HG03457 (cell line): ENCODE results near the gene RNF144A.
A peak's percentile ranks its signal among the peaks of the same experiment; 100 is the strongest.

Experiments used
- ATAC-seq: cut with Tn5 transposase; IDR thresholded peaks from one replicate; pipeline ENCODE4 v1.9.1; 2021; ENCODE audit warnings: moderate number of reproducible peaks; ENCODE audit not compliant: unreplicated experiment

The RNF144A gene

GRCh38 chr2:6906165-6906741 lies 11.0 kb upstream of the RNF144A start:
- ATAC-seq, result no peak

DNA sequence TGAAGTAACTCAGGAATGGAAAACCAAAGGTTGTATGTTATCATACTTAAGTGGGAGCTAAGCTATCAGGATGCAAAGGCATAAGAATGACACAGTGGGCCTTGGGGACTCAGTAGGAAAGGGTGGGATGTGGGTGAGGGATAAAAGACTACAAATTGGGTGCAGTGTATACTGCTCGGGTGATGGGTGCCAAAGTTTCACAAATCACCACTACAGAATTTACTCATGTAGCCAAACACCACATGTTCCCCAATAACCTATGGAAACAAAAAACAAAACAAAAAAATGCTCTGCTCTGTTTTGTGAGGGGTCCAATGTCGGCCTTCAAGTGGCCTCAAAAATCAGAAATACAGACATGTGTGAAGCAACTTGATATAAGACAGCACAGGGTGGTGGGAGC lies 8.9 kb upstream of the RNF144A start:
- ATAC-seq, result no peak

DNA sequence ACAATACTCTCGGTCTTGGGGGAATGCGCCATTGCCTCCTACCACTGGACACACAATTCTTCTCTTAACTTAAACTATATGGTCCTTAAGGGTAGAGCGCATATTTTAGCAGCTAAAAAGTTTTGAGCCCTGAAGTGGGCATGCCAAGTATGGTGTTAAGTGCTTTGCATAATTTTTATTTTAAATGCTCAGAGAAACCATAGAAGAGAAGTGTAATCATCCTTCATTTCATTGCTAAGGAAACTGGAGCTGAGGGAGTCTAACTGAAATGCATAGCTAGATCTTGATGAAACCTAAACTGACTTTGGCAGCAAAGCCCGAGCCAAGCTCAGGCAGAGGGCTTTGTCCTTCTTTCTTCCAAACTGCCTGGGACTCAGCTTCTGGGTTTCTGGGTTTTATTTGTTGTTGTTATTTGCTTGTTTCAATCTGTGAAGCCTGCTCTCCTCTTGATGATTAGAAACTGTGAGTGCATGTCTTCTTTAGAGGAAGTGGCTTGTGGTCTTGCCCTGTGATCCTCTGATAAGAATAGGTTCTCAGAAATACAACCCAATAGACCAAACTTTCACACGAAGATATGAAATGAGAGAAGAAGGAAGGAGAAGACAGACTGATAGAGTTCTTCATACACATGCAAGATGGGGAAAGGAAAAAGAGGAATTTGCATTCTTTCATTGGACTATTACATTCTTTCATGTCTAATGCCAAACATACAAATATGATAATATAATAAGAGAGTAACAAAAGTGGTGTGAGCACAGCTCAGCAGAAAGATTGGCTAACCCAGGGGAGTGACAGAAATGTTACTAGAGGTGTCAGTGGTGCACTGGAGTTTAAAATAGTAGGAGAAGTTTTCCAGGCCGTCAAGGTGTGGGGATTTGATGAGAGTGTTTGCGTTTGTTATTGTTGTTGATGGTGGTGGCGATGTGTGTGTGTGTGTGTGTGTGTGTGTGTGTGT lies 7.5 kb upstream of the RNF144A start:
- ATAC-seq, result peak; percentile 94

DNA sequence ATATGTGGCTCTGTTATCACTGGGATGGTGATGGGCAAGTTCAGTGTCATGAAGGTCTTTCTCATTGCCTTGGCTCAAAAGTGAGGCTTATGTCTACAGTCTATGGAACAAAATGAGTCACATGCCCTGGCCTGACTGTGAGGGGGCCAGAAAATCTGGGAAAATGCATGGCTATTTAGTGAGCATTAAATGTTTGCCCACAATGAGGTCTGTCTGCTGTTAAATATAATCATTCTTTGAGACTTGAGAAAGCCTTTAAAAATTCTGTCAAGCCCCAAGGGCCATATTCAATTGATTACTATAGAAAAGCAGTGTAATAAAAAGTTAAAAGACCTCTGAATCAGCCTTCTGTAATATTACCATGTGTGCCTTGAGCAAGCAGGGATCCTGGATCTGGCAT lies 5.5 kb upstream of the RNF144A start:
- no peak for ATAC-seq

- no peak for ATAC-seq
Measured at GRCh38 chr2:6913415-6914157, 3.6 kb upstream of the RNF144A start.

DNA sequence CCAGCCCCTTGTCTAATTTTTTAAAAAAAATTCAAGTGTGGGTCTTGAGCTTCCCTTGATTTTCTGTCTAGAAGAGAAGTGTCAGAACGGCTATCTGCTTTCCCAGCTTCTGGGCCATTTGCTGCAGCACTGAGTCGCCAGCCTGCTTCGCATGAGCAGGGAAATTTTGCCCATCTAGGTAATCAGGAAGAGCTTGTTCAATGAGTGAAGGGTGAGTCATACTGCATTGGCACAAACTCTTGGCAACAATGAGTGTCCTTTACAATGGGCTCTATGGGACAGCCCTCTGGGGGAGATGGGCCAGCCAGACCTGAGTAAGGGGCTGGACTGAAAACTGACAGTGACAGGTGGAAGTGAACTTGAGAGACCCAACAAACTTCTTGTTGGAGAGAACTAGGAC lies 2.4 kb upstream of the RNF144A start:
- ATAC-seq, result no peak

- no peak for ATAC-seq
Measured at GRCh38 chr2:6915399-6915798, 1.8 kb upstream of the RNF144A start.

DNA sequence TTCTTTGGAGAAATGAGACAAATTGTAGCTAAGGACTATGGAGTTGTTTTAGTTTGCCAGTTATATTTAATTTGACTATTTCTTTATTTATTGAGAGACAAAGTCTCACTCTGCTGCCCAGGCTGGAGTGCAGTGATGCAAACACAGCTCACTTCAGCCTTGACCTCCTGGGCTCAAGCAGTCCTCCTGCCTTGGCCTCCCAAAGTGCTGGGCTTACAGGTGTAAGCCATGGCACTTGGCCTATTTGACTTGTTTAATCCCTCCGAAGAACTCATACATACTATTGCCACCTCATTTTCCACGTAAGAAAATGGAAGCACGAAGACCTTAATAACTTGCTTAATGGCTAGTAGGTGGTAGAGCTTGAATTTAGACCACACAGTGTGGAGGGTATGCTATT lies 988 bp upstream of the RNF144A start:
- no peak for ATAC-seq

- no peak for ATAC-seq
Measured at GRCh38 chr2:6916736-6917070, 509 bp upstream of the RNF144A start.

- ATAC-seq, result peak; percentile 22
Measured at GRCh38 chr2:6917761-6918421, 679 bp downstream of the RNF144A start.

GRCh38 chr2:6919901-6920742 lies 2.9 kb downstream of the RNF144A start:
- no peak for ATAC-seq

DNA sequence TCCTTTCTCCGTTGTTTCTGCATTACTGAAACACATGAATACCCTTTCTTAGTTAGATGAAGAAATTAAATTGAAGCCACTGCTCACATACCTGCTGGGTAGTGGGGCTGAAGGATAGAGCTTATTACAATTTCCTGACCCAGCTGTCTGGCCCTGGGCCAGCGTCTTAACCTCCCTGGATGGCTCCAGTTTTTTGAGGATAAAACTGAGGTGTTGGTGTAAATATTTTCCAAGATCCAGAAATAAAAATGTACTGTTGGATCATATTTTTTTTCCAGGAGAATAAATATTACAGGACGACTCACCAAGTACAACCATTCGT lies 3.5 kb downstream of the RNF144A start:
- ATAC-seq, result no peak

DNA sequence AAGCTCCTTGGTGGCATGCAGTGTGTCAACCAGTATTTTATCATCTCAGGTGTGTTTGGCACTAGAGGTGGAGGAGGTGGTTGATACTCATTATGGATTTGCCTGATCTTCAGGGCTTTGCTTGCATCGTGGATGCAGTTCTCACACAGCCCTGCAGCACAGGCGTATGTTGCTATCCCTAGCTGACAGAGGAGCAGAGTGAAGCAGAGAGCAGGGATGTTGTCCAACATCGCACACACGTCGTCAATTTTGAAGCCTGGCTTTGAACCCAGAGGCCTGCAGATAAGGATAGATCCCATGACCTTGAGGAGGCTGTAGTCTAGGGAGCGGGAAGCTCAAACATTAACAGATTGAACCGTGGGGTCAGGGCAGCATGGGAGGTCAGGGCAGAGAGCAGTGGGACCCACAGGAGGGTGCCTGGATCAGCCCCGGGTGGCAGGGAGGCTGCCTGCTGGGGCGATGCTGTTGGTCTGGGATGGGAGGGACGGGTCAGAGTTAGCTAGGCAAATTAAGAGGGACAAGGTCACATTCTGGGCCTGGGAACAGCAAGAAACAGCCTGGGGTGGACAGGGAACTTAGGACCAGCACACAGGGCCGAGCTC lies 4.2 kb downstream of the RNF144A start:
- ATAC-seq, result no peak

DNA sequence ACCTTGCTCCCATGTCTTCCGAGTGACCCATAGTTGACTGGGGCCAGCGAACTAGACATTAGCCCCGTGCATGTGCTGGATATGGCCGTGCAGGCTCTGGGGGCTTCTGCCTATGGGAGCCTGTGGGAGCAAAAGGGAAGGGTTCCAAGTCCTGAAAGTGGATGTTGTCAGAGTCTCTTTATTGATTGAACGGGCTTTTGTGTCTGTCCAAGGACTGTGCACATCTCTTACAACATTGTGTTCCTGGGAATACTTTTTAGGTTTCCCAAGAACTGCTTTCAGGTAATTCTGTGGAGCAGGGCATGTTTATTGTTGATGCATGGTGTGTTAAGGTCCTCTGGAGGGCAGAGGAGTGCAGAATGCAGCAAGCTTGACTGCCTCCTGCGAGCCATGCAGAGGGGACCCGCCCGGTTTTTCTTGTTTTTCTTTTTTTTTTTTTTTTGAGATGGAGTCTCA lies 5.0 kb downstream of the RNF144A start:
- no peak for ATAC-seq

GRCh38 chr2:6923319-6923718 lies 6.1 kb downstream of the RNF144A start:
- no peak for ATAC-seq

DNA sequence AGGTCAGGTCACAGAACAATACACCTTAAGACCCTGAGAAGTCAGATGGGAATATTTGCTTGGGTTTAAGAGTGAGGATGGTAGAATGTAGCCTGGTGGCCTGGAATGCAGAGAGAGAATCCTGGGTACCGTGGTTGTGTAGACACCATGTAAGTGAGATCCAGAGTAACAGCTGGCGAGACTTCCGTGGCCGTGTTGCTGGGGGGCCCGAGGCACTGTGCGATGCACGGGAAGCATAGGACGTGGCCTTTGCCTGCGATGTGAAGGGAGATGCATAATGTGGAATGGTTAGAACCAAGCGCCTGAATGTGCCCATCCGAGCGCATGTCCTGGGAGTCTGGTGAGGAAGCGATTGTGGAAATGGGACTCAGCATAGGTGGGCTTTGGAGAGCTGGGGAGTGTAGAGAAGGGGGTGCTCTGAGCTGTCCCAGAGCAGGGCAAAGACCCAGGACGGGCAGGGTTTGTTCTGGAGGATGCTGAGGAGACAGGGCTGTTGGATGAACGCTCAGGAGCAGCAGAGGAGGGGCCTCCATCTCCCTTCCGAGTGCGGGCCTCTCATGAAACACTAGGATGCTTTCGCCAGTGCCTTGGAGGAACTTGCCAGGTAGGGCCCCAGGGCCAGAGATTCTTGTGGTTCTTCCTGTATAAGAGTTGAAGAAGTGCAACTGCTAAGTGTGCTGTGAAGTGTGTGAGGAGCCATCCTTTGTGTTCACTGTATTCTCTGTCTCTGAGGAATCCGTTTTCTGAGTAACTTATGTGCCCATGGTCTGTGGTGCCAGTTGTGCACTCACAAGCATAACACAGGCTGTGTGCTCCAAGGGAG lies 7.1 kb downstream of the RNF144A start:
- no peak for ATAC-seq

DNA sequence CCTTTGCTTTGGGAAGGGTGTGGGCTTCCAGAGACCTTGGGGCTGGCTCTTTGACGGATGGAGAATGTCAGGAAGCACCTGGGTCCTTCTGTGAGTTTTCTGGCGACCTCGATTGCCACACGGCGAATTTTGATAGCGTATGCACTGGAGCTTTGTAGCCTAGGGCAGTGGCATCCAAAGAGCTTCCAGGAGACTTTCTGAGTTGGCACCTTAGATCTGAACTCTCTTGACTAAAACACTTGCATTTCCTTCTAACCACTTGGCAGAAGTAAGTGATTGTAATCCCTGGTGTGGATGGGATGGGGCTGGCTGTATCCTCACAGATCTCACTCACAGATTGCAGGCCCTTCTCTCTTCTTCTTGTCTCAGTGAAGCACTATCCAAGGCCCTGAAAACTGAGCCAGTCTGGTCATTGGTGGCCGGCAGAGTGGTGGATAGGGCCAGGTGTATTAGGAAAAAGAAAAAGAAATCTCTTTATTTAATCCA lies 7.8 kb downstream of the RNF144A start:
- ATAC-seq, result no peak

- ATAC-seq, result no peak
Measured at GRCh38 chr2:6926071-6926732, 9.0 kb downstream of the RNF144A start.

- no peak for ATAC-seq
Measured at GRCh38 chr2:6927186-6927585, 10.0 kb downstream of the RNF144A start.
